ENCODE results near the gene POGK.
"Not testable (repeated sequence)": the region's sequence is repeated elsewhere in the genome, so short reads cannot be mapped to it uniquely, and the experiment has no call there.

Gene POGK, protein sequence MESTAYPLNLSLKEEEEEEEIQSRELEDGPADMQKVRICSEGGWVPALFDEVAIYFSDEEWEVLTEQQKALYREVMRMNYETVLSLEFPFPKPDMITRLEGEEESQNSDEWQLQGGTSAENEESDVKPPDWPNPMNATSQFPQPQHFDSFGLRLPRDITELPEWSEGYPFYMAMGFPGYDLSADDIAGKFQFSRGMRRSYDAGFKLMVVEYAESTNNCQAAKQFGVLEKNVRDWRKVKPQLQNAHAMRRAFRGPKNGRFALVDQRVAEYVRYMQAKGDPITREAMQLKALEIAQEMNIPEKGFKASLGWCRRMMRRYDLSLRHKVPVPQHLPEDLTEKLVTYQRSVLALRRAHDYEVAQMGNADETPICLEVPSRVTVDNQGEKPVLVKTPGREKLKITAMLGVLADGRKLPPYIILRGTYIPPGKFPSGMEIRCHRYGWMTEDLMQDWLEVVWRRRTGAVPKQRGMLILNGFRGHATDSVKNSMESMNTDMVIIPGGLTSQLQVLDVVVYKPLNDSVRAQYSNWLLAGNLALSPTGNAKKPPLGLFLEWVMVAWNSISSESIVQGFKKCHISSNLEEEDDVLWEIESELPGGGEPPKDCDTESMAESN

GRCh38 chr1:166838766-166839599 lies at the start of gene POGK:
Gene POGK (plus strand): TSS chr1:166839475. CDS start chr1:166840957, 1,482 bp downstream.
- peak; percentile 76 for DNase-seq (ENCODE audit: low read depth)

DNA sequence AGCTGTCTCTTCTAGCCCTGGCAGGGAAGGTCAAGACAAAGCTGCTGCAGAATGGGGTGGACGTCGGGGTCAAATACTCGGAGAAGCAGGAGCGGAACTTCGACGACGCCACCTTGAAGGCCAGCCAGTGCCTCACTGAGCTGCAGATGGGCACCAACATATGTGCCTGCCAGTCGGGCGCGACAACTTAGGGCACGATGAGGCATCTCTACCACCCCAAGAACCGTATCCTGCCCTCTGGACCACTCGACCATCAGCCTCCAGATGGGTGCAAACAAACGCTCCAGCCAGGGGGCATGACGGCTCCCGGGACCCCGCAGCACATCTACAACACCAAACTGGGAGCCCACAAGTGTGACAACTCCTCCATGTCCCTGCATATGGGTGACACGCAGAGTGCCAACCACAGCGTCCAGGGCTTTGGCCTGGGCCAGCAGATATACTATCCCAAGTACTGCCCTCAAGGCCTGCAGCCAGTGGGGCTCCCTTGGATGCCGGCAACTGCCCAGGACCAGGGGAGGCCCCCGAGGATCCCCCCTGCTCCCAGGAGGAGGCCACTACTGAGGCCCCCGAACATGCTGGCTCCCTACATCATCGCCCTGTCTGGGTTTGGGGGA lies 42.5 kb upstream of the POGK start:
- DNase-seq (ENCODE audit: low read depth): no peak

GRCh38 chr1:166808952-166809351 lies 30.3 kb upstream of the POGK start:
- DNase-seq (ENCODE audit: low read depth): no peak

DNA sequence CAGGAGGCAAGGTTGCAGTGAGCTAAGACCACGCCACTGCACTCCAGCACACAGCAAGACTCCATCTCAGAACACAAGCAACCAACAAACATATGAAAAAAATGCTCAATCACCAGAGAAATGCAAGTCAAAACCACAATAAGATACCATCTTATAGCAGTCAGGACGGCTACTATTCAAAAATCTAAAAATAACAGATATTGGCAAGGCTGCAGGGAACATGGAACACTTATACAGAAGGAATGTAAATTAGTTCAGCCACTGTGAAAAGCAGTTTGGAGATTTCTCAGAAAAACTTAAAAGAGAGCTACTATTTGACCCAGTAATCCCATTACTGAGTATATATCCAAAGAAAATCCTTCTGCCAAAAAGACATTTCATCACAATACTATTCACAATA lies 27.6 kb upstream of the POGK start:
- DNase-seq (ENCODE audit: low read depth): no peak

GRCh38 chr1:166813508-166814223 lies 25.6 kb upstream of the POGK start:
- no peak for DNase-seq (ENCODE audit: low read depth)

- no peak for DNase-seq (ENCODE audit: low read depth)
Observed at GRCh38 chr1:166814611-166815010, 24.7 kb upstream of the POGK start.

GRCh38 chr1:166819974-166820373 lies 19.3 kb upstream of the POGK start:
- DNase-seq (ENCODE audit: low read depth): no peak

GRCh38 chr1:166822385-166822784 lies 16.9 kb upstream of the POGK start:
- DNase-seq (ENCODE audit: low read depth): no peak

DNA sequence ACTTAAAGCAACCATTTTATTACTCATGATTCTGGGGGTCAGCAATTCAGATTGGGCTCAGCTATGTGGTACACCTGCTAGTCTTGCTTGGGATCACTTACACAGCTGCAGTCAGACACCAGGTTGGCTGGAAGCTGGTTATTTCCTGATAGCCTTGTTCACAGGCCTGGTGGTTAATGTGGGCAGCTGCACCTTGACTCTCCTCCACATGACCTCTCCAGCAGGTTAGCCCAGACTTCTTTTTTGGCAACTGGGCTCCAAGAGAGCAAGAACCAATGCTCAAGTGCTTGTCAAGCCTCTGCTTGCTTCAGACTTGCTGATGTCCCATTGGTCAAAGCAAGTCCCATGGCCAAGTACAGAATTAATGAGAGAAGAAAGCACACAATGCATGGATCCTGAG lies 11.8 kb upstream of the POGK start:
- DNase-seq (ENCODE audit: low read depth): no peak

GRCh38 chr1:166829762-166830161 lies 9.5 kb upstream of the POGK start:
- not testable (repeated sequence) for DNase-seq (ENCODE audit: low read depth)

DNA sequence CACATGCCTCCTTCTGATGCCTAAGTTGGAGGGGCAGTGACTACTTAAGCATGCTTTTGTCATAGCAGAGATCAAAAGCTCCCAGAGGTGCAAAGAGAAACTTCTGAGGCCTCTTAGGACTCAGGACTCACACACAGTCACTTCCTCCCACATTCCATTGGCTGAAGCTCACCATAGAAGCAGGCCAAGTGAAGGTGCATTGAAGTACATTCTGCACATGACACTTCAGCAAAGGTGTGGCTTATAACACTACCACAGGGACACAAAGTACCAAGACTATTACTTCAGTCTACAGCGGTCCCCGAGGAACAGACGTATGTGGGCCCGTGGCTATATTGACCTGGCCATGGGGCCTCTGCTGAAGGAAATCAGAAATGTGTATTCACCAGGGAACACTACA lies 2.5 kb upstream of the POGK start:
- no peak for DNase-seq (ENCODE audit: low read depth)

- peak; percentile 45 for DNase-seq (ENCODE audit: low read depth)
Observed at GRCh38 chr1:166839600-166840308, 479 bp downstream of the POGK start.

GRCh38 chr1:166840309-166841274 lies 1.3 kb downstream of the POGK start:
- DNase-seq (ENCODE audit: low read depth): no peak

DNA sequence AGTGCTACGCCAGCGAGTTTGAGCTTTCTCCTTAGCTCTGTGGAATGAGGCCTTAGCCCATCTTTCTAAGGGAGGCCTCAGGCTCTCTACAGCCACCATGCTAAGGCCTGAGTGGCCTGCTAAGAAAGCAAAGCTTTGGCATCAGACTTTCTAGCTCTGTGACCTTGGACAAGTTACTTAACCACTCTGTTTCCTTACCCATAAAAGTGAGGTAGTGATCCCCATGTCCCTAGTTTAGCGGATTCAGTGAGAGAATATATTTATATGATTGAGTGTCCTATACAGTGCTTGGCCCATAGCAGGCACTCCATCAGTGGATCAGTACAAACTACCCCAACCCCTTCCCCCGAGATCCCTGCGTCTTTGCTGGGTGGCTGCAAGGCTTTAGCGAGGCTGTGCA lies 4.0 kb downstream of the POGK start:
- no peak for DNase-seq (ENCODE audit: low read depth)

DNA sequence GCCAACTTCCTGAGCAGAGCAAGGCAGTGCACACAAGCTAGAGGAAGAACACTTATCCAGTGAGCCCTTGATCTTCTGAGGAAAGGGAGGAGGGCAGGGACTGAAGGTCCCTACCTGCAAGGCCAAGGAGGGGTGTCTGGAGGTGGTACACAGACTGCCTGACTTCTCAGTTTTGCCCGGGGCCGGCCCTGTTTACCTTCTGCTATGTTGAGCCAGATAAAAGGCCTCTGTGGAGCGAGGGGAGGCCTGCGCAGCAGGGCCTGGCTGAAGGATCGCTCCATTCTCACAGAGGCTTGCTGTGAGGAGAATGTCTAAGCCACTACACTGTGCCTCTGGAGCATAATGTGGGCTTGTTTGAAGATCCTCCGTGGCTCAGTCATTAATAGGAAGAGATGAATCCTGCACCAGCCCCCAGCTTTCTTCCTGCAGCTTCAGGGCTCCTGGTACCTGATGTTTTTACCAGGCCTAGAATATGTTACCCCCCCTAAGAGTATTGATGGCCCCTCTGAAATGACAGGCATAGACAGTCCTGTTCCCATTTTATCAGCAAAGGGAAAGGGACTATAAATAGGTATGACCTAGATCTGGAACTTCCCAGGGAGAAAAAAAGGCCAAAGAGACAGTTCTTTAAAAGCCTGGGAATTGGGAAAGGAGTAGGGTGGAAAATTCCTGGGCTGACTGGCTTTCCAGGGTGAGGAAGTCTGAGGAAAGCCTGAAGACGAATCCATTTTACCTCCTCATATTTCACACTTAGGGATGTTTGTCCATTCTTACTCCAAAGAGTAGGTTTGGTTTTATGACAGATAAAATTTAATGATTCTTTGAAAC lies 4.7 kb downstream of the POGK start:
- no peak for DNase-seq (ENCODE audit: low read depth)

DNA sequence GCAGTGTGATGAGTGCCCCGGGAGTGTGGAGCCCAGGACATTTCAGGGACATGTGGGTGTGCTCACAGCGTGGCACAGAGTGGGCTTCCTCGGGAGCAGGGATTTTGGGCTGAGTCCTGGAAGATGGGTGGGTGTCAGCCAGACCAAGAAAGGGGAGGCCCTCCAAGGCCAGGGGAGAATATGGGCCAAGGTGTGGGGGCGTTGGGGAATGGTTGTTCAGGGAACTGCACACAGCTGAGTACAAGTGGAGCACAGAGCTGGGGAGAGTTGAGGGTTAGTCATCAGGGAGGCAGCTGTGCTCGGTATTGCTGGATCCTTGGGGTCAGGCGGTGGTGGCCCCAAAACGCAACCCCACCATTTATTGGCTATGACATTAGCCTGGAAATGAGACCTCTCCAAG lies 5.5 kb downstream of the POGK start:
- DNase-seq (ENCODE audit: low read depth): no peak

GRCh38 chr1:166848193-166848592 lies 8.9 kb downstream of the POGK start:
- DNase-seq (ENCODE audit: low read depth): no peak

- no peak for DNase-seq (ENCODE audit: low read depth)
Observed at GRCh38 chr1:166849135-166849534, 9.9 kb downstream of the POGK start.

- DNase-seq (ENCODE audit: low read depth): no peak
Observed at GRCh38 chr1:166852918-166853317, 13.6 kb downstream of the POGK start.

Measured in stimulated activated CD8-positive, alpha-beta memory T cell treated with anti-CD3 and anti-CD28 coated beads, Interleukin-12 subunit alpha, Interleukin-12 subunit beta, amount 100 ng/mL, for 4 hours (primary cell).